Keratinocyte (primary cell): ENCODE results near the gene RELT.

ENCODE experiments used
- CTCF ChIP-seq, 3 experiments: IDR thresholded peaks in 1 of 3; conservative IDR thresholded peaks in 1 of 3; optimal IDR thresholded peaks in 1 of 3; 2 replicates in 2 of 3; 3 replicates in 1 of 3; pipeline versions ENCODE3 to v1.5.1; 2011; ENCODE audit warnings: low read length in 3 of 3, mild to moderate bottlenecking in 3 of 3, moderate library complexity in 2 of 3, control low read depth in 1 of 3, inconsistent platforms in 1 of 3; ENCODE audit not compliant: insufficient read depth in 2 of 3; ENCODE audit errors: extremely low read depth in 1 of 3
- EZH2 ChIP-seq: IDR thresholded peaks from one replicate; pipeline ENCODE4 v1.6.1; 2012; ENCODE audit warnings: inconsistent platforms, mild to moderate bottlenecking, low read length, moderate library complexity

GRCh38 chr11:73359930-73360742 lies 16.1 kb upstream of the RELT start:
- TF ChIP-seq CTCF (optimal IDR thresholded peaks at IDR 0.05 in 1 of 3, IDR thresholded peaks at IDR 0.05 in 1 of 3, conservative IDR thresholded peaks at IDR 0.05 in 1 of 3; ENCODE audit: extremely low read depth in 1 of 3, insufficient read depth in 2 of 3, low read length in 3 of 3) (peak; percentile 17 to 57 (median 44)), EZH2 (no peak)
